ENCODE results near the gene SGO2.

- TF ChIP-seq EZH2phosphoT487 (IDR thresholded peaks at IDR 0.05; ENCODE audit: low read length) (no peak), CTCF (IDR thresholded peaks at IDR 0.05; ENCODE audit: low read length) (no peak)
Observed at GRCh38 chr2:200619279-200619678, 93.3 kb downstream of the SGO2 start.

Measured in MM.1S (cell line).